GM12864 (cell line): ENCODE data around the gene HS6ST3.

Experiments
- DNase-seq: peaks from one replicate; pipeline ENCODE4 v3.0.0-alpha.2; 2011; ENCODE audit warnings: low read depth
- H3K4me3 ChIP-seq: 2 replicates; pipeline ENCODE4 v1.5.1; 2011; ENCODE audit warnings: mild to moderate bottlenecking, low read depth, low read length, control low read depth
- CTCF ChIP-seq: IDR thresholded peaks from 2 replicates; pipeline ENCODE4 v1.5.1; 2011; ENCODE audit warnings: low read depth, mild to moderate bottlenecking, moderate library complexity, low read length, control low read depth, inconsistent platforms; ENCODE audit errors: missing control alignments

The HS6ST3 gene

GRCh38 chr13:96779691-96780090, 689.8 kb downstream of the HS6ST3 start:
- TF ChIP-seq CTCF, result no peak
- H3K4me3 ChIP-seq, result no peak overlapping the region
- DNase-seq, result no peak

GRCh38 chr13:96780105-96780504, 690.2 kb downstream of the HS6ST3 start:
- H3K4me3 ChIP-seq, result no peak overlapping the region
- no peak for TF ChIP-seq CTCF
- DNase-seq, result no peak

GRCh38 chr13:96781141-96781540, 691.2 kb downstream of the HS6ST3 start:
- H3K4me3 ChIP-seq, result no peak overlapping the region
- DNase-seq, result no peak
- TF ChIP-seq CTCF, result no peak

GRCh38 chr13:96782186-96782585, 692.3 kb downstream of the HS6ST3 start:
- H3K4me3 ChIP-seq, result no peak overlapping the region
- no peak for DNase-seq
- no peak for TF ChIP-seq CTCF

- DNase-seq, result no peak
- no peak for TF ChIP-seq CTCF
- no peak overlapping the region for H3K4me3 ChIP-seq
Measured at GRCh38 chr13:96783057-96783456, 693.1 kb downstream of the HS6ST3 start.

- no peak for TF ChIP-seq CTCF
- H3K4me3 ChIP-seq, result no peak overlapping the region
- DNase-seq, result no peak
Measured at GRCh38 chr13:96783511-96783910, 693.6 kb downstream of the HS6ST3 start.

GRCh38 chr13:96785986-96786385, 696.1 kb downstream of the HS6ST3 start:
- no peak for TF ChIP-seq CTCF
- no peak for DNase-seq
- no peak overlapping the region for H3K4me3 ChIP-seq
